Measurements from ENCODE around the gene CA7. TPM values are rescaled to one million over a fixed set of nuclear protein-coding genes. Genes with fewer than 3 reads are reported as not detected.

Gene CA7
- total RNA-seq, 1 donor from 2014 or later = not detected

DNA sequence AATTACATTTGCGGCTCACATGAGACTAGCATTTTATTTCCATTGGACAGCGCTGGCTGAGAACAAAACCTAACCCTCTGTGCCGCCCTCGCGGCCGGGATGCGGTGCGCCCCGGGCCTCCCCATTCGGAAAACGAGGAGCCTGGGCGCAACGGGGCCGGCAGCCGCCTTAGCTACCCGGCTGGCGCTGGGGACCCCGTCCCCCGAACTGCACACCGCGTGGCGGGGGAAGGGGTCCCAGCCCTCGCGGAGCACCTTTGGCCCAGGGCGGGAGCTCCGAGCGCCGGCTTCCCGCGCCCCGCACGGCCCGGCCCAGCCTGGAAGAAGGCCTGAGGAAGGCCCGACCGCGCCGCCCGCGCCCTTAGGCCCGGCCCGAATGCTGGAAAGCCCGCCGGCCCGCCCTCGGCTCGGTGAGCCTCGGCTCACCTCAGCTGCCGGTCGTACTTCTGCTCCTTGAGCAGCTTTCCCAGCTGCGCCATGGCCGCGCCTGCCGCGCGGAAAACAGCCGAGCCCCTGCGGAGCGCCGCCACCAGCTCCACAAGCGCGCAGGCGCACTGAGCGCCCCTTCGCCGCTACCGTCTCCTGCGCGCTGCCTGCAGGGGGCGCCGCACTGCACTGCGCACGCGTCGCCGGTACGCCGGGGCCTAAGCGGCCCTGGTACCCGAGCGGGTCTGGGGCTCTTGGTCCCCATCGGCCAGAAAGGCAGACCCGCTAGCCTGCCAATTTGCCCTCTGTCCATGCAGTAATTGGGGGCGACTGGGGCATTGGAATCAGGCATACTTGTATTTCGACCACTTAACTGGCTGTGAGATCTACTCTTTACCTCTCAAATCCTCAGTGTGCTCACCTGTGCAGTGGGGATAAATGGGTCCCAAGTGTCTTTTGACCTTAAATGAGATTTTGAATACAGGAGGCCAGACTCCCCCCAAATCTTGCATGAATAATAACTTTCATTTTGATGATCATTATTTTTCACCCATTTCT lies 13.5 kb upstream of the CA7 start, which contains the start of gene NAE1:
Gene NAE1, minus strand, starts transcription at position 555 of the 983 bp plus-strand sequence. Its CDS starts 77 bp downstream, at position 478.
- intact Hi-C loops (cut with micrococcal nuclease) = no loop called here
- peaks cover 23% of the 10 kb centered on the region for H3K36me3 ChIP-seq
- TF ChIP-seq, protein P1, sequence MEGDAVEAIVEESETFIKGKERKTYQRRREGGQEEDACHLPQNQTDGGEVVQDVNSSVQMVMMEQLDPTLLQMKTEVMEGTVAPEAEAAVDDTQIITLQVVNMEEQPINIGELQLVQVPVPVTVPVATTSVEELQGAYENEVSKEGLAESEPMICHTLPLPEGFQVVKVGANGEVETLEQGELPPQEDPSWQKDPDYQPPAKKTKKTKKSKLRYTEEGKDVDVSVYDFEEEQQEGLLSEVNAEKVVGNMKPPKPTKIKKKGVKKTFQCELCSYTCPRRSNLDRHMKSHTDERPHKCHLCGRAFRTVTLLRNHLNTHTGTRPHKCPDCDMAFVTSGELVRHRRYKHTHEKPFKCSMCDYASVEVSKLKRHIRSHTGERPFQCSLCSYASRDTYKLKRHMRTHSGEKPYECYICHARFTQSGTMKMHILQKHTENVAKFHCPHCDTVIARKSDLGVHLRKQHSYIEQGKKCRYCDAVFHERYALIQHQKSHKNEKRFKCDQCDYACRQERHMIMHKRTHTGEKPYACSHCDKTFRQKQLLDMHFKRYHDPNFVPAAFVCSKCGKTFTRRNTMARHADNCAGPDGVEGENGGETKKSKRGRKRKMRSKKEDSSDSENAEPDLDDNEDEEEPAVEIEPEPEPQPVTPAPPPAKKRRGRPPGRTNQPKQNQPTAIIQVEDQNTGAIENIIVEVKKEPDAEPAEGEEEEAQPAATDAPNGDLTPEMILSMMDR (IDR thresholded peaks at IDR 0.05; ENCODE audit: borderline replicate concordance) = peak; percentile 99
- H3K4me3 ChIP-seq = peak within 1 kb of the TSS; percentile 91
- peak within 1 kb of the TSS; percentile 92 for H3K27ac ChIP-seq (replicated peaks)
- peak; percentile 88 for DNase-seq
- no peaks in the 10 kb centered on the region for H3K27me3 ChIP-seq (ENCODE audit: low read depth)
- H3K4me1 ChIP-seq = peaks cover 26% of the 10 kb centered on the region
- no peaks in the 10 kb centered on the region for H3K9me3 ChIP-seq (replicated peaks)

DNA sequence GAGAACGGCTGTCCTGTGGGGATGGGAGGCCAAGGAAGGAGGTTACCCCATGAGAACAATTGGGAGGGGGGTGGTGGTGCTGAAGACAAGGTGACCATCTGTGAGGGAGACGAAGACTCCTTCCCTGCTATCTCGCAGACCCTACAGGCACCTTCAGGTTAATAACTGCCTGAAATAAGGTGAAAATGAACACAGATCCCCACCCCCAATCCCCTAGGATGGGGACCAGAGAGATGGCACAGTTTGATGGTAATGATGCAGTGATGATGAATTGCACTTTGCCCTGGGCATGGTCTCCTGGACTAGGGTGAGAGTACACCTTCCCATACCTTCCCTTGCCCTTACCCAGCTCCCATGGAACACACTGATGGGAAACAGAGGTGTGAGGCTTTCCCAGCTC lies 12.0 kb upstream of the CA7 start:
- no peaks in the 10 kb centered on the region for H3K9me3 ChIP-seq (replicated peaks)
- H3K4me3 ChIP-seq = no peak overlapping the region
- H3K36me3 ChIP-seq = peaks cover 9% of the 10 kb centered on the region
- TF ChIP-seq, protein P1 (IDR thresholded peaks at IDR 0.05; ENCODE audit: borderline replicate concordance) = no peak
- intact Hi-C loops (cut with micrococcal nuclease) = no loop called here
- H3K27ac ChIP-seq (replicated peaks) = no peak overlapping the region
- H3K4me1 ChIP-seq = peaks cover 26% of the 10 kb centered on the region
- no peak for DNase-seq
- peaks cover 3% of the 10 kb centered on the region for H3K27me3 ChIP-seq (ENCODE audit: low read depth)

DNA sequence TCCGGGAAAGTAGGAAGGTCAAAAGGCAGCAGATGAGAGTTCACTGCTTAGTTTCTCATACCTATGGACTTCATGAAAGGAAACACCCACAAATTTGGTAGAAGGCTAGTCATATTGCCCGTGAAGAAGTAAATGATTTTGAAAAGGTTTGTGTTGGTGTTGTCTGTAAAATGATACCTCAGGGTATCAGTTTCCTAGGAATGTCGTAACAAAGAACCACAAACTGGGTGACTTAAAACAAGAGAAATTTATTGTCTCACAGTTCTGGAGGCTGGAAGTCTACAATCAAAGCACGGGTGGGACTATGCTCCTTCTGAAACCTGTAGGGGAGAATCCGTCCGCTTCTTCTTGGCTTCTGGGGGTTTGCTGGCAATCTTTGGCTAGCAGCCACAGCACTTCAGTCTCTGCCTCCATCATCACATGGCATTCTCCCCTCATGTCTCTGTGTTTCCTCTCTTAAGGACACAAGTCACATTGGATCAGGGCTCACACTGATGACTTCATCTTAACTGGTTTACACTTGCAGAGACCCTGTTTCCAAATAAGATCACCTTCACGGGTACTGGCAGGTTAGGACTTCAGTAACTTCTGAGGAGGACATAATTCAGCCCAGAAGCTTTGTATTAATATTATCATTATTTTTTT lies 11.4 kb upstream of the CA7 start:
- intact Hi-C loops (cut with micrococcal nuclease) = no loop called here
- Histone ChIP-seq H3K4me3 (no peak overlapping the region), H3K4me1 (peaks cover 26% of the 10 kb centered on the region), H3K36me3 (peaks cover 3% of the 10 kb centered on the region), H3K27ac (replicated peaks) (no peak overlapping the region), H3K27me3 (ENCODE audit: low read depth) (peaks cover 5% of the 10 kb centered on the region), H3K9me3 (replicated peaks) (no peaks in the 10 kb centered on the region)
- TF ChIP-seq, protein P1 (IDR thresholded peaks at IDR 0.05; ENCODE audit: borderline replicate concordance) = no peak
- no peak for DNase-seq

DNA sequence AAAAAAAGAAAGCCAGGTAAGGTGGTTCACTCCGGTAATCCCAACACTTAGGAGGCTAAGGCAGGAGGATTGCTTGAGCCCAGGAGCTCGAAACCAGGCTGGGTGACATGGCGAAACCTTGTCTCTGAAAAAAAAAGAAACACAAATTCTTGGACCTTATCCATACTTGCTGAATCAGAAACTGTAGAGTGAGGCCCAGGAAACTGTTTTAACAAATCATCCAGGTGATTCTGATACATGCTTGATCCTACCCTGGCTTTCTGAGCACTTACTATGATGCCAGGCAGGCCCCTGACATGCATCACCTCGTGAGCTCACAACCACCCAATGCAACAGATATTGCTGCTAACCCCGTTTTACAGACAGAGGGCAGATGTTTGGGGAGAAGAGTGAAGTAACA lies 9.5 kb upstream of the CA7 start:
- no peaks in the 10 kb centered on the region for H3K36me3 ChIP-seq
- no peak overlapping the region for H3K4me3 ChIP-seq
- TF ChIP-seq, protein P1 (IDR thresholded peaks at IDR 0.05; ENCODE audit: borderline replicate concordance) = no peak
- no peak for DNase-seq
- intact Hi-C loops (cut with micrococcal nuclease) = no loop called here
- peaks cover 8% of the 10 kb centered on the region for H3K9me3 ChIP-seq (replicated peaks)
- no peak overlapping the region for H3K27ac ChIP-seq (replicated peaks)
- peaks cover 10% of the 10 kb centered on the region for H3K4me1 ChIP-seq
- peaks cover 5% of the 10 kb centered on the region for H3K27me3 ChIP-seq (ENCODE audit: low read depth)

DNA sequence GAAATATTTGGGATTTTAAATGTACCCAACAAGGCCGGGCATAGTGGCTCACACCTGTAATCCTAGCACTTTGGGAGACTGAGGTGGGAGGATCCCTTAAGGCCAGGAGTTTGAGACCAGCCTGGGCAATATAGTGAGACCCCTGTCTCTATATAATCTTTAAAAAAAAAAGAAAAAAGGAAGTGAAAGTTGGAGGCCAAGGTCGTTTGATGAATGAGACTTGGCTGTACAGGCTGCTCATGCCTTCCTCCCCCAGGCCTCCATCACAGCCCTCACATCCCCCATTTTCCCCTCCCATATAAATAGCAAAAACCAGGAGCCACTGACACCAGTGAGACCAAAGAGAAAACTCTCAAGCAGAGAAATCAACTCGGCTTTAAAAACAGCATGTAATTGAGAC lies 3.3 kb upstream of the CA7 start:
- peaks cover 34% of the 10 kb centered on the region for H3K27me3 ChIP-seq (ENCODE audit: low read depth)
- H3K36me3 ChIP-seq = no peaks in the 10 kb centered on the region
- H3K4me1 ChIP-seq = peaks cover 19% of the 10 kb centered on the region
- no peak overlapping the region for H3K4me3 ChIP-seq
- no peak for DNase-seq
- no peak overlapping the region for H3K27ac ChIP-seq (replicated peaks)
- intact Hi-C loops (cut with micrococcal nuclease) = no loop called here
- H3K9me3 ChIP-seq (replicated peaks) = peaks cover 8% of the 10 kb centered on the region
- TF ChIP-seq, protein P1 (IDR thresholded peaks at IDR 0.05; ENCODE audit: borderline replicate concordance) = no peak
